SK-N-DZ (cell line): ENCODE results near the gene BARHL1. TPM values are rescaled to one million over a fixed set of nuclear protein-coding genes. Genes with fewer than 3 reads are reported as not detected.
A peak's percentile ranks its signal among the peaks of the same experiment; 100 is the strongest.

ENCODE experiments used
- DNase-seq: peaks from one replicate; pipeline ENCODE4 v3.0.0-alpha.2; 2015; ENCODE audit warnings: low spot score
- polyA plus RNA-seq, 2 experiments: library from polyadenylated mRNA; depleted of rRNA; stranded (reverse); fragments of >200 nt; gene quantifications; 2 replicates each; pipeline ENCODE4 v1.2.3, GENCODE V29; 2014

The BARHL1 gene
- not detected in 2 replicates for polyA plus RNA-seq (2014; cell fraction: cytosol; rRNA removed)
- not detected in 2 replicates for polyA plus RNA-seq (2014; cell fraction: nucleus; rRNA removed)

- DNase-seq = no peak
Observed at GRCh38 chr9:132582276-132582785, at the start of gene BARHL1. Gene BARHL1 (plus strand): TSS chr9:132582606. CDS start chr9:132582798, 192 bp downstream.

- no peak for DNase-seq
Observed at GRCh38 chr9:132534832-132535231, 47.6 kb upstream of the BARHL1 start.

DNA sequence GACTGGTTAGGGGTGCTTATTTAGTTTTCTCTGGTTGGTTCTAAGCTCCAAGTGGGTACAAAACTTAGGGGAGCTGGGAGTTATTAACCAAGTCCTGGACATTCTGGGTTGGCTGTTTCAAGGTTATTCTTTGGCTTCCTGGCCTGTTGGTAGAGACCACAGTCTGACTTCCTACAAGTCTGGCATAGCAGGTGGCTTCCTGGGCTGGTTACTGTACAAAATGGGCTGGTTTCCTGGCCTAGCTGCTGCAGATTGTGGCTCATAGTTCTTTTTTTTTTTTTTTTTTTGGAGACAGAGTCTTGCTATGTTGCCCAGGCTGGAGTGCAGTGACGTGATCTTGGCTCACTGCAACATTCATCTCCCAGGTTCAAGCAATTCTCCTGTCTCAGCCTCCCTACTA is 46.3 kb upstream of the BARHL1 start:
- no peak for DNase-seq

GRCh38 chr9:132537352-132537751 is 45.1 kb upstream of the BARHL1 start:
- DNase-seq = no peak

- DNase-seq = no peak
Observed at GRCh38 chr9:132538071-132538470, 44.3 kb upstream of the BARHL1 start.

- DNase-seq = no peak
Observed at GRCh38 chr9:132539096-132539495, 43.3 kb upstream of the BARHL1 start.

GRCh38 chr9:132541051-132541450 is 41.4 kb upstream of the BARHL1 start:
- DNase-seq = no peak

DNA sequence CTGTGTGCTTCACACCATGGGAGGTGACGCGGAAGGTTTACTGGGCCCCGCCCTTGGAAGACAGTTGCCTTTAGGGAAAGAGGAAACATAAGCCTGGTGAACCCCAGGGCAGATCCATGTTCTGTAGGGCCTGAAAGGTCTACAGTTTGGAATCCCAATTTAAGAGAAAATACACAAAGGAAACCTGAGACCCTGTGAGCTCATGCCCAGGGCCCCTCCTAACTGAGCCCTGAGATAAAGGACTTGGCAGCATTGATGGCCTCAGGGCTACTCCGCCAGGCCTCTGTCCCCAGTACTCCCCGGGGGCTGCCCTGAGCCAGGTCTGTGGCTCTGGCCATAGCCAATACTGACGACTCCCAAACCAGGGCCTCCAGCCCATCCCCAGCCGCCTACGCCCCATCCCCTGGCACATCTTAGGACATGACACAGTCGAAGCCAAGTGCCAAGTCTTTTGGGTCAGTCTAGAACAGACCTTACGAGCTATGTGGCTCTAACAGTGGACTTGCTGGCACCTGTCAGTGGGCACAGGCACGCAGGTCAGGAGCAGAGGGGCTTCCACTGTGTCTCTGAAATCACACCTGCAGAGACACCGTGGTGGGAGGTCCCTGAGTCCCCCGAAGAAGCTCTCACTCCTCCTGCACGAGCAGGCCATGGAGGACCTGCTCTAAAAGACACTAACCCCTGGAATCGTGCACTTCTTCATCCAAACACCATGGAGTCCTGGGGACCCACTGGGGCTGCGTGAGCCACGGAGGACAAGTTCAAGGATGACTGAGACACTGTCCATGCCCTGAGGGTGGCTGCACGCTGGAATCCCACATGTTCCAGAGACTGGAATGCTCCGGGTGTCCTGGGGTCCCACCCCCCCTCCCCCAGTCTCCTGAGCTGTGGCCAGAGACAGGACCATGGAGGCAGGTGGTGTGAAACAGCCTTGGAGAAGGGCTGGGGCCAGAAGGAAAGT is 40.3 kb upstream of the BARHL1 start:
- no peak for DNase-seq

- no peak for DNase-seq
Observed at GRCh38 chr9:132543251-132543650, 39.2 kb upstream of the BARHL1 start.

- peak; percentile 49 for DNase-seq
Observed at GRCh38 chr9:132543960-132544359, 38.4 kb upstream of the BARHL1 start.

GRCh38 chr9:132545578-132545977 is 36.8 kb upstream of the BARHL1 start:
- no peak for DNase-seq

- DNase-seq = peak; percentile 98
Observed at GRCh38 chr9:132546148-132547051, 36.0 kb upstream of the BARHL1 start.

DNA sequence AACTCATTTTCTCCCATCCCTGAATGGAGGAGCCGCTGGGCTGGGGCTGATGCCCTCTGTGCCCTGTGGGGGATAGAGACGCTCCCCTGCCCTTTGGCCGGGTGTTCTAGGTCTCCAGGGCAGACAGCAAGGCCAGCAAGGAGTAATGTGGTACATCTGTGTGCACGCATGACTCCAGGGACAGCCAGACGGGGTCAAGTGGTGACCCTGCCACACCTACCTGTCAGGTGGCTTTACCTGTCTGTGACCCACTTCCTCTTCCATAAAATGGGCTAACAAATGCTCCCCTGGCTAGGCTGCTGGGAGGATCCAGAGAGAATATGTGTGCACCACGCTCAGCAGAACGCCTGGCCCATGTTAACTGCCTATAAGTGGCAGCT is 35.4 kb upstream of the BARHL1 start:
- no peak for DNase-seq

DNA sequence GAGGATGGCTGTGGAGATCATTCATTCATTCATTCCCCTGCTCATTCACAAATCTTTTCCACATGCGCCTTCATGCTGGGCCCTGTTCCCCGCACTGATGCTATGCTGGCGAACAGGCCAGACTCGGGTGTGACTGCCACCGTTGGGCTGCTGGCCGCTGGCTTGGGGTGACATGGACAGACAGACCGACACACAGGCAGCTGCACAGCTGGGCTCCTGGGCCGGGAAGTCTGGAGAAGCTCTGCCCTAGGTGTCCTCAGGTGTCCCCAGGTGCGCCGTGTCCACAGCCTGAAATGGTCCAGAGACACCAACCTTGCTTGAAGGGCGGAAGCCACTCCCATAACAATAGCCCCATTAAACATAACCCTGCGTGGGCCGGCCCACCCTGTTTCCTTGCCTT is 35.0 kb upstream of the BARHL1 start:
- DNase-seq = no peak

DNA sequence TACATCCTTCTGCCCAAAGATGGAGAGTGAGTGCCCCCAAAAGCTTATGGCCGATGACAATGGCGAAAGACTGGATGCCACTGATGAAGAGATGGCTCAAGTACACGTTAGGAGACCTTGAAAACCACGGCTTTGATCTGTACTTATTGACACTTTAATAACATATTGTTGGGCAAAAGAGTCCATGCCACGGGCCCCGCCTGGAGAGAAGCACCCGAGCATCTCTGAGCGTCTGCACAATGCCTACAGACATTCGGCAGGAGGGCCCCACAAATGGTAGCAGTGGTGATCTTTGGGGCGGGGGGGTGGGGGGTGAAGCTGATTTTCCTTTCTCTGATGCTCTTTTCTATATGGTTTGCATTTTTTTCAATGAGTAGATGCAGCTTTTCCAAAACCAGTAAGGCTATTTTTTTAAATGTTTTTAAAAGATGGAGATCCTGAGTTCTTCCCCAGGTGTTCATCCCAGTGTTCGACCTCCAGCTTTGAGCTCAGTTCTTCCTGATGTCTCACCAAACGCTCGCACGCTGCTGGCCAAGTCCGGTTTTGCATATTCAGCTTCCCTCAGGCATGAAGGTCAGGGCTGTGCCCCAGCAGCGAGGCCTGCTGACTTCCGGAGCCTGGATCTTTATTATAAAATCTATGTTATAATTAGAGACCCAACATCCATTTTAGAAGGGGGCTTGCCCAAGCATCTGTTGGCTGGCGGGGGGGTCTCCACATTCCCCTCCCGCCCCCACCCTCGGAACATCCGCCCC is 34.3 kb upstream of the BARHL1 start:
- DNase-seq = peak; percentile 37

GRCh38 chr9:132548751-132549640 is 33.4 kb upstream of the BARHL1 start:
- DNase-seq = no peak

- DNase-seq = no peak
Observed at GRCh38 chr9:132551556-132551955, 30.9 kb upstream of the BARHL1 start.

DNA sequence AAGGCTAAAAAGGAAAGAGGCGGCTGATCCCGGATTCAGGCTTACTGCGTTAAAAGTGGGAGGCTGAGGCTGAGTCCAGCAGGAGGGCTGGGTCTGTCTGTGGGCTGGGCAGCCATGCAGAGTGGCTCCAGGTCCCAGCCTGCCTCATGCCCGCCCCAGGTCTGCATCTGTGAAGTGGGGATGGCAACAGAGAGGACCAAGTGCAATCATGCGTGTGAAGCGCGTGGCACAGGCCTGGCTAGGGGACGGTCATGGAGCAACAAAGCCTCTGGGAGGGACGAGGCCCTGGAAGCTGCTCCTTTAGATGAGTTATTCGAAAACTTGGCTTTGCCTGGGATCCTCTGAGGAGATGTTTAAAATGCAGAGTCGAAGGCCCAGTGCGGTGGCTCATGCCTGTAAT is 30.4 kb upstream of the BARHL1 start:
- DNase-seq = no peak

- DNase-seq = no peak
Observed at GRCh38 chr9:132554755-132555154, 27.7 kb upstream of the BARHL1 start.

- DNase-seq = no peak
Observed at GRCh38 chr9:132555528-132555927, 26.9 kb upstream of the BARHL1 start.
